ENCODE results near the gene P2RX1.

P2RX1 gene

DNA sequence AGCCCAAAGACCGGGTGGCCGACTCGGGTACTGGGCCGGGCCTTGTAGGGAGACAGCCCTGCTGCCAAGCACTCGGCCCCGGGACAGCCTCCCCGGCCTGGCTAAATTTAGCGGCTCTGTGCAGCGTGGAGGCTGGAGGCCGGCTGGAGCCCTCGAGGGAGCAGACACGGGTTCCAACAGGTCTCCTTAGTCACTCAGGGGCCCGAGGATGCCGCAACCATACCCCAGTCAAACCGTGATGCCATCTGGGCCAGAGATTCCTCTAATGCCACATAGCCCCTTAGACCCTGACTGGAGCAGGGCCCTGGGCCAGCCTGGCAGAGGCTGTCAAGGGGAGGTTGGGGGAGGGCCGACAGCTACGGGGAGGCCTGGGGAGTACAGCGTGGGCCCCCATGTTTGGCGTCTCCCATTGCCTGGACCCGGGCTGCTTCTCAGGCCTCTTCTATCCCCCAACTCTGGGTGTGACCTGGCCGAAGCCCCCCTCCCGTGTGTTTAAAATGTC, 2.9 kb upstream of the P2RX1 start:
- TF ChIP-seq, protein P1, sequence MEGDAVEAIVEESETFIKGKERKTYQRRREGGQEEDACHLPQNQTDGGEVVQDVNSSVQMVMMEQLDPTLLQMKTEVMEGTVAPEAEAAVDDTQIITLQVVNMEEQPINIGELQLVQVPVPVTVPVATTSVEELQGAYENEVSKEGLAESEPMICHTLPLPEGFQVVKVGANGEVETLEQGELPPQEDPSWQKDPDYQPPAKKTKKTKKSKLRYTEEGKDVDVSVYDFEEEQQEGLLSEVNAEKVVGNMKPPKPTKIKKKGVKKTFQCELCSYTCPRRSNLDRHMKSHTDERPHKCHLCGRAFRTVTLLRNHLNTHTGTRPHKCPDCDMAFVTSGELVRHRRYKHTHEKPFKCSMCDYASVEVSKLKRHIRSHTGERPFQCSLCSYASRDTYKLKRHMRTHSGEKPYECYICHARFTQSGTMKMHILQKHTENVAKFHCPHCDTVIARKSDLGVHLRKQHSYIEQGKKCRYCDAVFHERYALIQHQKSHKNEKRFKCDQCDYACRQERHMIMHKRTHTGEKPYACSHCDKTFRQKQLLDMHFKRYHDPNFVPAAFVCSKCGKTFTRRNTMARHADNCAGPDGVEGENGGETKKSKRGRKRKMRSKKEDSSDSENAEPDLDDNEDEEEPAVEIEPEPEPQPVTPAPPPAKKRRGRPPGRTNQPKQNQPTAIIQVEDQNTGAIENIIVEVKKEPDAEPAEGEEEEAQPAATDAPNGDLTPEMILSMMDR (IDR thresholded peaks at IDR 0.05; ENCODE audit: low read depth, low read length, missing control alignments): no peak
- H3K4me3 ChIP-seq (replicated peaks; ENCODE audit: low read depth, low read length): no peak overlapping the region

DNA sequence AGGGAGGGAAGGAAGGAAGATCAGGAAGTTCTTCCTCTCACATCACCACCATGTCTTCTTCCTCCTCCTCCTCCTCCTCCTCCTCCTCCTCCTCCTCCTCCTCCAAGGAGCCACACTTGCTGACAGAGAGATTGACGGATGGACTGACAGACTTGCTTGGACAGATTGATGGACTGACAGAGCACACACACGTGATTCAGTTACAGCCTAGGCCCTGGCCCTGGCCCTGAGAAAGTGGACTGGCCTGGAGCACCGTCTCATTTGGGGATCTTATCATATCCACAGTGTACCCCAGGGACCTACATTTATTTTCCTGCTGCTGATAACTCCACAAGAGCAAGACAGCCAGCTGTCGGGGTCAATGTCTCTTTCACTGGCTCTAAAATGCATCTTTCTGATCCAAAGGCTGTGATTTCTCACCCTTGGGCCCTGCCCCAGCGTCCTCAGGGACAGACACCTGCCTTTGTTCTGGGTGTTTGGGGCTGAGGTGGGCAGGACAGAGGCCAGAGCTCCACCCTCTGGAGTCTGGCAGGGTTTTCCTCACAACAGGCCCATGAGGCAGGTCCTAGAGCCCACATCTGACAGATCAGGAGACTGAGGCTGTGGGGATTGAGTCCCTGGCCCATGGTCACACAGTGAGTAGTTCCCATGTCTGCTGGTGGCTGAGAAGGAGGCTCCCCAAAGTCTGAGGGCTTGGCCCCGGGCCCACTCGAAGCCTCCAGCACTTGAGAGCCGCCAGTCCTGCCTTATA, 2.3 kb upstream of the P2RX1 start:
- TF ChIP-seq, protein P1 (IDR thresholded peaks at IDR 0.05; ENCODE audit: low read depth, low read length, missing control alignments): no peak
- no peak overlapping the region for H3K4me3 ChIP-seq (replicated peaks; ENCODE audit: low read depth, low read length)
- DNase-seq (ENCODE audit: extremely low read depth, low read depth): no peak

More for the DNA sequence above, 2.9 kb upstream of the P2RX1 start:
- DNase-seq (ENCODE audit: extremely low read depth, low read depth): no peak

DNA sequence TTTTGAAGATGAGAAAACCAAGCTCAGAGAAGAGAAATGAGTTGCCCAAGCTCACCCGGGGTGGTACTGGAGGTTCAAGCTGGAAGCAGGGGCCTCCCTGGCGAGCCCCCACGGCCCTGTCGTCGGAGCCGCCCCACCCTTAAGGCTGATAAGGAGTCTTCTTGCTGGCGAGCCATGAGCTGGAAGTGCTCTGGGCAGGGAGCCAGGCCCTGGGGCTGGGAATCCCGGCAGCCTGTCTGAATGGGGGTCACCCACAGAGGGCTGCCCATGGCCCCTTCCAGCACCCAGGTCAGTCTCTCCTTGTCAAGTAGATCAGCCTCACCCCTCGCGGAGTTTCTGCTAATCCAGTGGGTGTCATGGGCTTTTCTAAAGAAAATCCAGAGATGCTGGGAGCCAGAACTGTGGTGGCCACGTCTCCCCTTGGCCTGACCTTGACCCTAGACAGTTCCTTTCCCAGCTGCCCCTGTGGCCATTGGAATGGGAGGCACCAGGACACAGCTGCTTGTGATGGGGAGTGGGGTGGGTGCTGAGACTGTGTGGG, 1.2 kb upstream of the P2RX1 start:
- DNase-seq (ENCODE audit: extremely low read depth, low read depth): no peak
- TF ChIP-seq, protein P1 (IDR thresholded peaks at IDR 0.05; ENCODE audit: low read depth, low read length, missing control alignments): no peak
- no peak overlapping the region for H3K4me3 ChIP-seq (replicated peaks; ENCODE audit: low read depth, low read length)

DNA sequence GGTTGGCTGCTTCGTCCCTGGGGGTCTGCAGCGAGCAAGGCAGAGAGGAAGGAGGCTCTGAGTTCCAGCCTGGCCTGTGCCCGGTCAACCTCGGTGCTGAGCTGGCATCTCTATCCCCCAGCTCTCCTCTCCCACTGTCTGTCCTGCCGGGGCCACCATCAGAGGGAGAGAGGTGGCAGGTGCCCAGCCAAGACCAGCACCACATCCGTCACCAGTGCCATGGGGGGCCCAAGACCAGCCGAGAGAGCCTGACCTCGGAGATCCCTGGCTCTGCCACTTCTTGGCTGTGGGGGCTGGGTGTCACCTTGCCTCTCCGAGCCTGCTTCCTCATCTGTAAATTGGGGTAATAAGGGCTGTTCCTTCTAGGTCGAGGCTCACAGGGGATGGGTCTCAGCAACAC, 560 bp upstream of the P2RX1 start:
- DNase-seq (ENCODE audit: extremely low read depth, low read depth): no peak
- no peak overlapping the region for H3K4me3 ChIP-seq (replicated peaks; ENCODE audit: low read depth, low read length)
- TF ChIP-seq, protein P1 (IDR thresholded peaks at IDR 0.05; ENCODE audit: low read depth, low read length, missing control alignments): no peak

DNA sequence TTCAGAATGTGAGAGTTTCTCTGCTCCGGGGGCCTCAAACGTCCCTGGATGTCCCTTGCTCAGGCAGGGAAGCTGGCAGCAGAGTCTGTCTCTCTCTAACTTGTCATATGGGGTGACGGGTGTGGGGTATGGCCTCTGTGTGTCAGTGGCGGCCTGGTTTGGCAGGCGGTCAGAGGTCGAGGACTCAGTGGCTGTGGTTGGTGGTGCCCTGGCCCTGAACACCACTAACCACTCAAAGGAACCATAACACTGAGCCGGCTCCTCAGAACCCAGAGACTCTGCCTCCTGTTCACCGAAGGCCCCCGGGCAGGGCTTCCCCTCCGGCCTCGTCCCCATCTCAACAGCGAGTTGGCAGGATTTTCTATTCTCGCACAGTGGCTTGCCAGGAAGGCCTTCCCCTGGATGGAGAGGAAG, 677 bp downstream of the P2RX1 start:
- no peak overlapping the region for H3K4me3 ChIP-seq (replicated peaks; ENCODE audit: low read depth, low read length)
- TF ChIP-seq, protein P1 (IDR thresholded peaks at IDR 0.05; ENCODE audit: low read depth, low read length, missing control alignments): no peak
- no peak for DNase-seq (ENCODE audit: extremely low read depth, low read depth)

DNA sequence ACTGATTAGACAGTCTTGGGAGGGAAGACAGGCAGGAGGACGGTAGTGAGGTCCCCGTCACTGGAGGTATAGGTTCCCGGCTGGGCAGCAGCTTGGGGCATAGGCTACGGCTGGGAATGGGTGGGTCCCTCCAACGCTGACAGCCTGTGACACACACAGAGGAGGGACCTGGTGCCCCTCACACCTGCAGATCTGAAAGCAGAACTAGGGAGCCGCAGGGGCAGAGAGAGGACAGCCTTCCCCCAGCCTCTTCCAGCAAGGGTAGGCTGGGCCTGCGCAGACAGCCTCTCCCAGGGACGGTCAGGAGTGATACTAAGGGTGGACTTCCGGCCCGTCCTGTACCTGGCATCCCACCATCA, 2.0 kb downstream of the P2RX1 start:
- no peak for DNase-seq (ENCODE audit: extremely low read depth, low read depth)
- TF ChIP-seq, protein P1 (IDR thresholded peaks at IDR 0.05; ENCODE audit: low read depth, low read length, missing control alignments): no peak
- H3K4me3 ChIP-seq (replicated peaks; ENCODE audit: low read depth, low read length): no peak overlapping the region
